DOHH2 (cell line): Measurements from ENCODE around the gene KPNB1.

Experiments
- CTCF ChIP-seq: fragments of 200-600 bp; sonication (generic); IDR thresholded peaks from one replicate; pipeline ENCODE4 v1.5.1; 2014; ENCODE audit warnings: antibody characterized with exemption, mild to moderate bottlenecking, low read depth, low read length; ENCODE audit not compliant: poor library complexity, severe bottlenecking
- EZH2phosphoT487 ChIP-seq: fragments of 200-600 bp; sonication (generic); IDR thresholded peaks from 2 replicates; pipeline ENCODE4 v1.6.1; 2017; ENCODE audit warnings: borderline replicate concordance, mild to moderate bottlenecking, antibody characterized with exemption, low read length, moderate library complexity, mixed read lengths

- TF ChIP-seq CTCF (peak; percentile 22), EZH2phosphoT487 (no peak)
Observed at GRCh38 chr17:47664624-47664941, 14.9 kb downstream of the KPNB1 start.
